Natural killer cell treated with Interleukin-12 subunit alpha and Interleukin-12 subunit beta and Interleukin-15 and Interleukin-18, amount 100 ng/mL, for 72 hours (primary cell): ENCODE results near the gene PMEL. TPM values are rescaled to one million over a fixed set of nuclear protein-coding genes. Genes with fewer than 3 reads are reported as not detected.

Experiments
- ATAC-seq, 2 donors: fragments of 150-1000 bp; cut with Tn5 transposase in 1 of 2; sonication (Bioruptor Pico), chemical (Tn5 transposase) in 1 of 2; 2 replicates each; pipeline ENCODE4 v1.10.0; 2021
- DNase-seq: peaks from one replicate; pipeline ENCODE4 v3.0.0; 2022; ENCODE audit warnings: low spot score
- H3K27ac Mint-ChIP-seq, 2 donors: 1 replicate in 1 of 2; 2 replicates in 1 of 2; pipeline ENCODE4 v1.8.0; 2022; ENCODE audit warnings: mixed read lengths in 2 of 2, mild to moderate bottlenecking in 1 of 2, moderate library complexity in 1 of 2
- H3K27me3 Mint-ChIP-seq, 2 donors: 1 replicate in 1 of 2; 2 replicates in 1 of 2; pipeline ENCODE4 v1.8.0; 2022; ENCODE audit warnings: mixed read lengths in 2 of 2
- H3K36me3 Mint-ChIP-seq: one replicate; pipeline ENCODE4 v1.8.0; 2022; ENCODE audit warnings: mixed read lengths
- H3K4me1 Mint-ChIP-seq, 2 donors: 1 replicate in 1 of 2; 2 replicates in 1 of 2; pipeline ENCODE4 v1.8.0; 2022; ENCODE audit warnings: low read depth in 2 of 2, mixed read lengths in 2 of 2, mild to moderate bottlenecking in 1 of 2
- H3K4me3 Mint-ChIP-seq: one replicate; pipeline ENCODE4 v1.8.0; 2022; ENCODE audit warnings: mixed read lengths
- H3K9me3 Mint-ChIP-seq: 2 replicates; pipeline ENCODE4 v1.8.0; 2022; ENCODE audit warnings: mixed read lengths
- total RNA-seq, 2 donors: library from RNA; stranded (reverse); gene quantifications; one replicate each; pipeline ENCODE4 v1.2.3, GENCODE V29; 2022

PMEL gene
- total RNA-seq, 2 donors from 2014 or later, result 0.40 TPM; not detected in 1

- H3K4me1 Mint-ChIP-seq, result peaks cover 12 to 16% of the 10 kb centered on the region in 2 donors
- DNase-seq, result peak; percentile 100
- no peak within 1 kb of the TSS for H3K27ac Mint-ChIP-seq
- no peak within 1 kb of the TSS for H3K4me3 Mint-ChIP-seq
- peaks cover 5% of the 10 kb centered on the region for H3K36me3 Mint-ChIP-seq
- H3K9me3 Mint-ChIP-seq, result no peaks in the 10 kb centered on the region
- ATAC-seq, result peak; percentile 95 to 96
- no peaks in the 10 kb centered on the region for H3K27me3 Mint-ChIP-seq
Measured at GRCh38 chr12:55973599-55974307, 7.9 kb upstream of the PMEL start, which contains the start of gene RAB5B. Gene RAB5B, plus strand, starts transcription at chr12:55974078. Its CDS starts 12,883 bp downstream, at chr12:55986961.

GRCh38 chr12:55972911-55973598, 7.2 kb upstream of the PMEL start:
- DNase-seq, result no peak
- Mint-ChIP-seq H3K36me3 (peaks cover 5% of the 10 kb centered on the region), H3K4me3 (no peak overlapping the region), H3K27ac (no peak overlapping the region), H3K4me1 (peaks cover 16 to 19% of the 10 kb centered on the region in 2 donors), H3K27me3 (no peaks in the 10 kb centered on the region), H3K9me3 (no peaks in the 10 kb centered on the region)
- ATAC-seq, result no peak

GRCh38 chr12:55972456-55972855, 6.6 kb upstream of the PMEL start:
- Mint-ChIP-seq H3K9me3 (no peaks in the 10 kb centered on the region), H3K4me1 (peaks cover 17 to 21% of the 10 kb centered on the region in 2 donors), H3K4me3 (no peak overlapping the region), H3K27ac (no peak overlapping the region), H3K36me3 (peaks cover 5% of the 10 kb centered on the region), H3K27me3 (no peaks in the 10 kb centered on the region)
- DNase-seq (no peak), ATAC-seq (no peak)

- ATAC-seq (no peak), DNase-seq (no peak)
- H3K9me3 Mint-ChIP-seq, result no peaks in the 10 kb centered on the region
- peaks cover 16 to 23% of the 10 kb centered on the region in 2 donors for H3K4me1 Mint-ChIP-seq
- peaks cover 5% of the 10 kb centered on the region for H3K36me3 Mint-ChIP-seq
- H3K27ac Mint-ChIP-seq, result no peak overlapping the region
- no peaks in the 10 kb centered on the region for H3K27me3 Mint-ChIP-seq
- H3K4me3 Mint-ChIP-seq, result no peak overlapping the region
Measured at GRCh38 chr12:55972042-55972441, 6.2 kb upstream of the PMEL start.

- no peaks in the 10 kb centered on the region for H3K36me3 Mint-ChIP-seq
- no peaks in the 10 kb centered on the region for H3K27me3 Mint-ChIP-seq
- H3K9me3 Mint-ChIP-seq, result no peaks in the 10 kb centered on the region
- ATAC-seq (no peak), DNase-seq (no peak)
- peaks cover 17 to 28% of the 10 kb centered on the region in 2 donors for H3K4me1 Mint-ChIP-seq
- no peak overlapping the region for H3K4me3 Mint-ChIP-seq
- H3K27ac Mint-ChIP-seq, result no peak overlapping the region
Measured at GRCh38 chr12:55970775-55971174, 4.9 kb upstream of the PMEL start.

GRCh38 chr12:55969356-55969755, 3.5 kb upstream of the PMEL start:
- Mint-ChIP-seq H3K27ac (no peak overlapping the region), H3K36me3 (no peaks in the 10 kb centered on the region), H3K9me3 (no peaks in the 10 kb centered on the region), H3K4me1 (peaks cover 18 to 34% of the 10 kb centered on the region in 2 donors), H3K27me3 (no peaks in the 10 kb centered on the region), H3K4me3 (no peak overlapping the region)
- DNase-seq (no peak), ATAC-seq (no peak)

GRCh38 chr12:55966408-55967281, 803 bp upstream of the PMEL start, which contains the start of gene CDK2:
Gene CDK2, plus strand, starts transcription at chr12:55966830. Its CDS starts 179 bp downstream, at chr12:55967009.
- H3K27ac Mint-ChIP-seq, result peak within 1 kb of the TSS; percentile 90 to 95
- no peaks in the 10 kb centered on the region for H3K36me3 Mint-ChIP-seq
- peak; percentile 98 to 99 for ATAC-seq

GRCh38 chr12:55965240-55965639, 602 bp downstream of the PMEL start:
- no peaks in the 10 kb centered on the region for H3K36me3 Mint-ChIP-seq
- ATAC-seq (no peak), DNase-seq (no peak)
- H3K27ac Mint-ChIP-seq, result peak overlapping the region; percentile 90 to 95
- H3K27me3 Mint-ChIP-seq, result no peaks in the 10 kb centered on the region
- H3K4me3 Mint-ChIP-seq, result peak overlapping the region; percentile 94
- H3K4me1 Mint-ChIP-seq, result peaks cover 18 to 28% of the 10 kb centered on the region in 2 donors
- no peaks in the 10 kb centered on the region for H3K9me3 Mint-ChIP-seq

More at GRCh38 chr12:55966408-55967281, 803 bp upstream of the PMEL start, which contains the start of gene CDK2:
- peaks cover 18 to 33% of the 10 kb centered on the region in 2 donors for H3K4me1 Mint-ChIP-seq
- no peaks in the 10 kb centered on the region for H3K9me3 Mint-ChIP-seq
- H3K4me3 Mint-ChIP-seq, result peak within 1 kb of the TSS; percentile 94
- peak; percentile 91 for DNase-seq
- no peaks in the 10 kb centered on the region for H3K27me3 Mint-ChIP-seq

GRCh38 chr12:55963760-55964159, 2.1 kb downstream of the PMEL start:
- Mint-ChIP-seq H3K27ac (no peak overlapping the region), H3K27me3 (no peaks in the 10 kb centered on the region), H3K4me3 (no peak overlapping the region), H3K36me3 (no peaks in the 10 kb centered on the region), H3K9me3 (no peaks in the 10 kb centered on the region), H3K4me1 (peaks cover 18 to 28% of the 10 kb centered on the region in 2 donors)
- ATAC-seq, result no peak
- DNase-seq, result no peak

- ATAC-seq (peak in 1 of 2 donors; percentile 32), DNase-seq (no peak)
- Mint-ChIP-seq H3K9me3 (no peaks in the 10 kb centered on the region), H3K4me3 (no peak overlapping the region), H3K36me3 (peaks cover 4% of the 10 kb centered on the region), H3K4me1 (no peaks in the 10 kb centered on the region), H3K27me3 (no peaks in the 10 kb centered on the region), H3K27ac (no peak overlapping the region)
Measured at GRCh38 chr12:55957106-55957859, 8.6 kb downstream of the PMEL start.

GRCh38 chr12:55955800-55956508, 9.9 kb downstream of the PMEL start:
- Mint-ChIP-seq H3K36me3 (peaks cover 11% of the 10 kb centered on the region), H3K27ac (no peak overlapping the region), H3K4me3 (no peak overlapping the region), H3K4me1 (no peaks in the 10 kb centered on the region), H3K27me3 (no peaks in the 10 kb centered on the region), H3K9me3 (no peaks in the 10 kb centered on the region)
- DNase-seq (no peak), ATAC-seq (peak in 1 of 2 donors; percentile 28)

GRCh38 chr12:55955344-55955743, 10.5 kb downstream of the PMEL start:
- DNase-seq, result no peak
- H3K4me3 Mint-ChIP-seq, result no peak overlapping the region
- H3K9me3 Mint-ChIP-seq, result no peaks in the 10 kb centered on the region
- H3K36me3 Mint-ChIP-seq, result peaks cover 11% of the 10 kb centered on the region
- no peak overlapping the region for H3K27ac Mint-ChIP-seq
- no peaks in the 10 kb centered on the region for H3K27me3 Mint-ChIP-seq
- no peaks in the 10 kb centered on the region for H3K4me1 Mint-ChIP-seq
- ATAC-seq, result no peak
